SK-N-SH (cell line): Measurements from ENCODE around the gene STEAP2.

ENCODE experiments used
- CHD2 ChIP-seq: fragments of 150-350 bp; IDR thresholded peaks from 2 replicates; pipeline ENCODE4 v1.6.1; 2018; ENCODE audit warnings: low read length; ENCODE audit not compliant: partially characterized antibody
- CTCF ChIP-seq: fragments of 200-600 bp; sonication (generic); IDR thresholded peaks from 2 replicates; pipeline ENCODE4 v1.6.1; 2017; ENCODE audit warnings: antibody characterized with exemption, mild to moderate bottlenecking, moderate library complexity
- EP300 ChIP-seq, 2 experiments: IDR thresholded peaks; 2 replicates each; pipeline versions ENCODE4 v1.4.0 to v1.6.1; 2012; ENCODE audit warnings: borderline replicate concordance in 1 of 2, low read depth in 1 of 2, low read length in 1 of 2
- EZH2phosphoT487 ChIP-seq: fragments of 200-600 bp; sonication (generic); IDR thresholded peaks from 2 replicates; pipeline ENCODE4 v1.6.1; 2017; ENCODE audit warnings: low read depth, mixed run types, mild to moderate bottlenecking, antibody characterized with exemption, moderate library complexity, borderline replicate concordance
- FOXM1 ChIP-seq: IDR thresholded peaks from 2 replicates; pipeline ENCODE4 v1.4.0; 2012; ENCODE audit warnings: low read depth, mild to moderate bottlenecking
- JUND ChIP-seq: IDR thresholded peaks from 2 replicates; pipeline ENCODE4 v1.4.0; 2012
- MEF2A ChIP-seq: IDR thresholded peaks from 2 replicates; pipeline ENCODE4 v1.4.0; 2012; ENCODE audit warnings: low read depth, borderline replicate concordance
- POLR2AphosphoS5 ChIP-seq: IDR thresholded peaks from 2 replicates; pipeline ENCODE4 v1.6.1; 2012; ENCODE audit warnings: low read depth, low read length
- RAD21 ChIP-seq: IDR thresholded peaks from 2 replicates; pipeline ENCODE4 v1.6.1; 2012; ENCODE audit warnings: mild to moderate bottlenecking, low read length
- SMC3 ChIP-seq: IDR thresholded peaks from 2 replicates; pipeline ENCODE4 v1.6.1; 2012; ENCODE audit warnings: low read depth, low read length, improper control_type of control experiment
- TAF1 ChIP-seq: IDR thresholded peaks from 2 replicates; pipeline ENCODE4 v1.6.1; 2012; ENCODE audit warnings: low read depth, mild to moderate bottlenecking, low read length, moderate library complexity, borderline replicate concordance
- TCF12 ChIP-seq: IDR thresholded peaks from 2 replicates; pipeline ENCODE4 v1.4.0; 2012

- TF ChIP-seq CTCF (no peak), RAD21 (no peak), SMC3 (no peak), EP300 (IDR thresholded peaks at IDR 0.05; ENCODE audit: borderline replicate concordance in 1 of 2, low read depth in 1 of 2, low read length in 1 of 2) (no peak), POLR2AphosphoS5 (no peak), TAF1 (no peak), MEF2A (no peak), TCF12 (no peak), JUND (no peak), EZH2phosphoT487 (no peak), FOXM1 (no peak), CHD2 (no peak)
Measured at GRCh38 chr7:90238583-90238982, 27.0 kb downstream of the STEAP2 start.
